ENCODE measurements around the gene TAPT1. TPM values are rescaled to one million over a fixed set of nuclear protein-coding genes. Genes with fewer than 3 reads are reported as not detected.
"Not testable (repeated sequence)": the region's sequence is repeated elsewhere in the genome, so short reads cannot be mapped to it uniquely, and the experiment has no call there.

The TAPT1 gene
- total and polyA plus RNA-seq, 9 donors, result 21.2 to 35.2 (median 29.5) TPM

GRCh38 chr4:16203083-16203482 lies 23.2 kb downstream of the TAPT1 start:
- Histone ChIP-seq H3K27ac (ENCODE audit: low read length) (no peak overlapping the region), H3K9me3 (replicated peaks; ENCODE audit: control insufficient read depth, low read depth, low read length) (no peaks in the 10 kb centered on the region), H3K4me3 (ENCODE audit: low read length) (no peak overlapping the region), H3K27me3 (ENCODE audit: control insufficient read depth, insufficient read depth, low read length) (no peaks in the 10 kb centered on the region), H3K4me1 (ENCODE audit: control insufficient read depth, insufficient read depth, low read length) (peaks cover 6% of the 10 kb centered on the region), H3K36me3 (ENCODE audit: control insufficient read depth, insufficient read depth, low read length) (peaks cover 11% of the 10 kb centered on the region)
- no CpG with 5 or more reads among the region's 2 CpGs for WGBS (ENCODE audit: insufficient coverage)
- no peak for DNase-seq

GRCh38 chr4:16202598-16202997 lies 23.7 kb downstream of the TAPT1 start:
- DNase-seq, result no peak
- Histone ChIP-seq H3K9me3 (replicated peaks; ENCODE audit: control insufficient read depth, low read depth, low read length) (no peaks in the 10 kb centered on the region), H3K27ac (ENCODE audit: low read length) (no peak overlapping the region), H3K4me3 (ENCODE audit: low read length) (no peak overlapping the region), H3K4me1 (ENCODE audit: control insufficient read depth, insufficient read depth, low read length) (peaks cover 6% of the 10 kb centered on the region), H3K36me3 (ENCODE audit: control insufficient read depth, insufficient read depth, low read length) (peaks cover 11% of the 10 kb centered on the region), H3K27me3 (ENCODE audit: control insufficient read depth, insufficient read depth, low read length) (no peaks in the 10 kb centered on the region)
- no CpG with 5 or more reads among the region's 2 CpGs for WGBS (ENCODE audit: insufficient coverage)

GRCh38 chr4:16199093-16199492 lies 27.2 kb downstream of the TAPT1 start:
- no peak for DNase-seq
- no peaks in the 10 kb centered on the region for H3K4me1 ChIP-seq (ENCODE audit: control insufficient read depth, insufficient read depth, low read length)

GRCh38 chr4:16197876-16198665 lies 28.2 kb downstream of the TAPT1 start:
- H3K4me1 ChIP-seq (ENCODE audit: control insufficient read depth, insufficient read depth, low read length), result no peaks in the 10 kb centered on the region
- no CpG with 5 or more reads among the region's 2 CpGs for WGBS (ENCODE audit: insufficient coverage)
- H3K9me3 ChIP-seq (replicated peaks; ENCODE audit: control insufficient read depth, low read depth, low read length), result no peaks in the 10 kb centered on the region
- H3K27ac ChIP-seq (ENCODE audit: low read length), result no peak overlapping the region
- no peak for DNase-seq
- no peaks in the 10 kb centered on the region for H3K27me3 ChIP-seq (ENCODE audit: control insufficient read depth, insufficient read depth, low read length)
- no peak overlapping the region for H3K4me3 ChIP-seq (ENCODE audit: low read length)
- peaks cover 5% of the 10 kb centered on the region for H3K36me3 ChIP-seq (ENCODE audit: control insufficient read depth, insufficient read depth, low read length)

More at GRCh38 chr4:16199093-16199492, 27.2 kb downstream of the TAPT1 start:
- Histone ChIP-seq H3K4me3 (ENCODE audit: low read length) (no peak overlapping the region), H3K27me3 (ENCODE audit: control insufficient read depth, insufficient read depth, low read length) (no peaks in the 10 kb centered on the region), H3K36me3 (ENCODE audit: control insufficient read depth, insufficient read depth, low read length) (peaks cover 5% of the 10 kb centered on the region), H3K9me3 (replicated peaks; ENCODE audit: control insufficient read depth, low read depth, low read length) (no peaks in the 10 kb centered on the region), H3K27ac (ENCODE audit: low read length) (no peak overlapping the region)
- WGBS (ENCODE audit: insufficient coverage), result no CpG with 5 or more reads among the region's 1 CpG

GRCh38 chr4:16196482-16197393 lies 29.5 kb downstream of the TAPT1 start:
- H3K27ac ChIP-seq (ENCODE audit: low read length), result peak overlapping the region; percentile 53
- no peaks in the 10 kb centered on the region for H3K4me1 ChIP-seq (ENCODE audit: control insufficient read depth, insufficient read depth, low read length)
- WGBS (ENCODE audit: insufficient coverage), result no CpG with 5 or more reads among the region's 9 CpGs
- DNase-seq, result peak; percentile 73
- H3K4me3 ChIP-seq (ENCODE audit: low read length), result no peak overlapping the region
- H3K9me3 ChIP-seq (replicated peaks; ENCODE audit: control insufficient read depth, low read depth, low read length), result no peaks in the 10 kb centered on the region
- H3K27me3 ChIP-seq (ENCODE audit: control insufficient read depth, insufficient read depth, low read length), result no peaks in the 10 kb centered on the region
- H3K36me3 ChIP-seq (ENCODE audit: control insufficient read depth, insufficient read depth, low read length), result peaks cover 2% of the 10 kb centered on the region

GRCh38 chr4:16195209-16195608 lies 31.1 kb downstream of the TAPT1 start:
- WGBS (ENCODE audit: insufficient coverage), result no CpG with 5 or more reads among the region's 1 CpG
- H3K4me3 ChIP-seq (ENCODE audit: low read length), result no peak overlapping the region
- H3K27ac ChIP-seq (ENCODE audit: low read length), result no peak overlapping the region
- no peaks in the 10 kb centered on the region for H3K9me3 ChIP-seq (replicated peaks; ENCODE audit: control insufficient read depth, low read depth, low read length)
- no peaks in the 10 kb centered on the region for H3K4me1 ChIP-seq (ENCODE audit: control insufficient read depth, insufficient read depth, low read length)
- H3K36me3 ChIP-seq (ENCODE audit: control insufficient read depth, insufficient read depth, low read length), result peaks cover 8% of the 10 kb centered on the region
- no peak for DNase-seq
- H3K27me3 ChIP-seq (ENCODE audit: control insufficient read depth, insufficient read depth, low read length), result no peaks in the 10 kb centered on the region

- DNase-seq; H3K9me3 ChIP-seq (replicated peaks; ENCODE audit: control insufficient read depth, low read depth, low read length); H3K4me1 ChIP-seq (ENCODE audit: control insufficient read depth, insufficient read depth, low read length); H3K27ac ChIP-seq (ENCODE audit: low read length); H3K27me3 ChIP-seq (ENCODE audit: control insufficient read depth, insufficient read depth, low read length); H3K4me3 ChIP-seq (ENCODE audit: low read length): not testable (repeated sequence)
- H3K36me3 ChIP-seq (ENCODE audit: control insufficient read depth, insufficient read depth, low read length), result peaks cover 12% of the 10 kb centered on the region
- no CpG with 5 or more reads among the region's 4 CpGs for WGBS (ENCODE audit: insufficient coverage)
Observed at GRCh38 chr4:16194798-16195197, 31.5 kb downstream of the TAPT1 start.

- no peaks in the 10 kb centered on the region for H3K9me3 ChIP-seq (replicated peaks; ENCODE audit: control insufficient read depth, low read depth, low read length)
- peaks cover 17% of the 10 kb centered on the region for H3K36me3 ChIP-seq (ENCODE audit: control insufficient read depth, insufficient read depth, low read length)
- no peak overlapping the region for H3K4me3 ChIP-seq (ENCODE audit: low read length)
- 17% methylated on average over 1 of the region's 3 CpGs for WGBS (ENCODE audit: insufficient coverage)
- no peaks in the 10 kb centered on the region for H3K4me1 ChIP-seq (ENCODE audit: control insufficient read depth, insufficient read depth, low read length)
- H3K27me3 ChIP-seq (ENCODE audit: control insufficient read depth, insufficient read depth, low read length), result no peaks in the 10 kb centered on the region
- H3K27ac ChIP-seq (ENCODE audit: low read length), result no peak overlapping the region
- peak; percentile 77 for DNase-seq
Observed at GRCh38 chr4:16194214-16194613, 32.1 kb downstream of the TAPT1 start.

- Histone ChIP-seq H3K9me3 (replicated peaks; ENCODE audit: control insufficient read depth, low read depth, low read length) (no peaks in the 10 kb centered on the region), H3K27me3 (ENCODE audit: control insufficient read depth, insufficient read depth, low read length) (no peaks in the 10 kb centered on the region), H3K4me1 (ENCODE audit: control insufficient read depth, insufficient read depth, low read length) (no peaks in the 10 kb centered on the region), H3K4me3 (ENCODE audit: low read length) (no peak overlapping the region), H3K27ac (ENCODE audit: low read length) (no peak overlapping the region), H3K36me3 (ENCODE audit: control insufficient read depth, insufficient read depth, low read length) (peaks cover 20% of the 10 kb centered on the region)
- WGBS (ENCODE audit: insufficient coverage), result 95% methylated on average over 3 of the region's 5 CpGs
- no peak for DNase-seq
Observed at GRCh38 chr4:16192631-16193518, 33.4 kb downstream of the TAPT1 start.

Data from muscle of leg (tissue), 11 donors.